K562 (cell line): ENCODE measurements around the gene PPP1CA. TPM values are rescaled to one million over a fixed set of nuclear protein-coding genes. Genes with fewer than 3 reads are reported as not detected.

ENCODE experiments used
- BCL6 ChIP-seq: fragments of 250-450 bp; sonication (Bioruptor Pico); IDR thresholded peaks from 2 replicates; pipeline ENCODE4 v1.4.0; 2020
- BRD9 ChIP-seq: fragments of 450-650 bp; IDR thresholded peaks from 2 replicates; pipeline ENCODE4 v1.6.1; 2018; ENCODE audit warnings: low read depth; ENCODE audit not compliant: partially characterized antibody
- CXXC5 ChIP-seq: fragments of 250-450 bp; sonication (Bioruptor Pico); IDR thresholded peaks from 2 replicates; pipeline ENCODE4 v1.8.0; 2022; ENCODE audit warnings: inconsistent platforms, mild to moderate bottlenecking, moderate library complexity
- ETV5 ChIP-seq: sonication (generic); formaldehyde crosslinking; IDR thresholded peaks from 2 replicates; pipeline ENCODE4 v1.4.0; 2020; ENCODE audit warnings: low read depth, mild to moderate bottlenecking, missing genetic modification reagents
- MTF1 ChIP-seq: fragments of 250-450 bp; sonication (Bioruptor Pico); IDR thresholded peaks from 2 replicates; pipeline ENCODE4 v1.9.0; 2021; ENCODE audit warnings: moderate library complexity, mild to moderate bottlenecking, inconsistent platforms, borderline replicate concordance
- MXI1 ChIP-seq: IDR thresholded peaks from 2 replicates; pipeline ENCODE4 v1.6.1; 2011; ENCODE audit warnings: low read depth, mild to moderate bottlenecking, improper control_type of control experiment, low read length
- NUFIP1 ChIP-seq: fragments of 450-650 bp; IDR thresholded peaks from 2 replicates; pipeline ENCODE4 v1.6.1; 2018; ENCODE audit not compliant: partially characterized antibody
- PHF8 ChIP-seq: fragments of 200-600 bp; sonication (generic); IDR thresholded peaks from 2 replicates; pipeline ENCODE4 v1.6.1; 2012; ENCODE audit warnings: mixed run types, mild to moderate bottlenecking, inconsistent platforms, low read length, moderate library complexity, borderline replicate concordance
- SIX5 ChIP-seq, 2 experiments: IDR thresholded peaks; 2 replicates each; pipeline ENCODE4 v1.6.1; 2011; ENCODE audit warnings: low read length in 2 of 2, borderline replicate concordance in 1 of 2, low read depth in 1 of 2, mild to moderate bottlenecking in 1 of 2, moderate library complexity in 1 of 2; ENCODE audit not compliant: insufficient read depth in 1 of 2
- STAT5B ChIP-seq: fragments of 250-450 bp; sonication (Bioruptor Pico); IDR thresholded peaks from 2 replicates; pipeline ENCODE4 v1.8.0; 2021; ENCODE audit warnings: mild to moderate bottlenecking, inconsistent platforms
- TAF7 ChIP-seq: fragments of 450-650 bp; IDR thresholded peaks from 2 replicates; pipeline ENCODE4 v1.6.1; 2016; ENCODE audit warnings: missing genetic modification characterization, missing compliant biosample characterization
- ZNF143 ChIP-seq: sonication (generic); formaldehyde crosslinking; IDR thresholded peaks from 2 replicates; pipeline ENCODE4 v1.9.0; 2022; ENCODE audit warnings: mild to moderate bottlenecking, missing genetic modification reagents
- ZNF445 ChIP-seq: fragments of 250-450 bp; sonication (Bioruptor Pico); IDR thresholded peaks from 2 replicates; pipeline ENCODE4 v1.4.0; 2020; ENCODE audit warnings: low read depth, mild to moderate bottlenecking, moderate library complexity
- ZNF785 ChIP-seq: fragments of 250-450 bp; sonication (Bioruptor Pico); IDR thresholded peaks from 2 replicates; pipeline ENCODE4 v1.4.0; 2020; ENCODE audit warnings: mild to moderate bottlenecking
- polyA plus RNA-seq, 8 experiments: library from polyadenylated mRNA; depleted of rRNA in 4 of 8; stranded (reverse) in 5 of 8; unstranded in 3 of 8; fragments of >200 nt; fragmentation: Nextera tagmentation in 2 of 8; fragmentation: Illumina TruSeq in 1 of 8; extraction: Ambion mirVana in 2 of 8; extraction: Trizol in 1 of 8; gene quantifications; 2 replicates each; pipeline versions ENCODE4 v1.2.1 to v1.2.3, GENCODE V29; 2011 to 2014; ENCODE audit warnings: inconsistent platforms in 1 of 8, missing spikeins in 1 of 8
- total RNA-seq, 7 experiments: library from RNA; depleted of rRNA in 6 of 7; stranded (reverse); fragments of >200 nt in 6 of 7; fragmentation: Illumina TruSeq in 2 of 7; extraction: Trizol in 2 of 7; gene quantifications; 2 replicates each; pipeline versions ENCODE4 v1.2.1 to v1.2.3, GENCODE V29; 2011 to 2021; ENCODE audit warnings: low replicate concordance in 1 of 7
- TF ChIP-seq, protein P1 (sequence below): fragments of 250-450 bp; sonication (Bioruptor Pico); IDR thresholded peaks from 2 replicates; pipeline ENCODE4 v1.5.0; 2021
- TF ChIP-seq, protein P2 (sequence below), 2 experiments: fragments of 450-650 bp in 1 of 2; sonication (generic) in 1 of 2; formaldehyde crosslinking in 1 of 2; IDR thresholded peaks in 1 of 2; conservative IDR thresholded peaks in 1 of 2; 2 replicates each; pipeline versions ENCODE4 v1.6.1 to v1.8.1; 2016 to 2023; ENCODE audit warnings: mild to moderate bottlenecking in 2 of 2, moderate library complexity in 2 of 2, inconsistent platforms in 1 of 2, missing genetic modification reagents in 1 of 2
- TF ChIP-seq, protein P3 (sequence below): fragments of 250-450 bp; sonication (Bioruptor Pico); IDR thresholded peaks from 2 replicates; pipeline ENCODE4 v1.4.0; 2020
- TF ChIP-seq, protein P4 (sequence below): fragments of 450-650 bp; IDR thresholded peaks from 2 replicates; pipeline ENCODE4 v1.6.1; 2014; ENCODE audit warnings: low read depth, mild to moderate bottlenecking, moderate library complexity, borderline replicate concordance

PPP1CA gene
- total and polyA plus RNA-seq, 9 of the 15 experiments (the other 6 are each of a cell fraction or from before 2014, with no cell fraction given) = 18.2 to 242 (median 188) TPM

DNA sequence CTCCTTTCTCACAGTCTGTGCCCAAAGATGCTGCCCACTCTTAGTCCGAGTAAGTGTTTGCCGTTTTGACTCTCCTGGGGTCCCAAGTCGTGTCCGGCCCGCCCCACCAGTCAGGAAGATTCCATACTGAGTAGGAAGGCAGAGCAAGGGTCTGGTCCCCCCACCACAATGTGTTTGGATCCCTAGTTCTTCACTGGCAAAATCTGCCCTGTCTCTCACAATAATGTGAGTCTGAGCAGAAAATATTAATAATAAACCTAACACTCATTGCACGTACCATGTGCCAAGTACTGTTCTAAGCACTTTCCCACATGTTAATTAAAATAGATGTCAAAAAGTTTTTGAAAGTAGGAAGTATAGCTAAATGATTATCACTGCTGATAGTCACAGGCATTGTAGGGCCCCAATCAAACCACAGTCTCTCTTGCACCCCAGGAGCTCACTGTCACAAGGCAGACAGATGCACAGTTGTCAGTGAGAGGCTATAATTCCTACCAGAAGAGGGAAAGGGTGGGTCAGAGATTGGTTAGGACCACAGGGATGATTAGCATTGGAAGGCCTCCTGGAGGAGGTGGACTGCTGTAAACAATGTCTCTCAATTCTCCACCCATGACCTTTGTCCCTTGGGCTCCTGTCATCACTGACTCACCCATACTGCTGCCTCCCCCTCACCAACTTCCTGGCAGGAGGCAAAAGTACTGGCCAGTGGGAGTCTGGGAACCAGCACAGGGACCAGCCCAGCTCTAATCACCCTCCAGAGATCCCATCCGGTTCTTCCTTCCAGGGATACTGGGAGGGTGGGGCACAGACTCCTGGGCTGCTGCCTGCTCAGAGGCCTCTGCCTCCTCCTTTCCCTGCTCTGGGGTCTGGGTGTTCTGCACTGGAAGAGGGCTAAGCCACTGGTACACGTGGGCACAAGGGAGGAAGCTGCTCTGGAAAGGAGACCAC, 47.3 kb downstream of the PPP1CA start (continued):
- TF ChIP-seq, protein P1, sequence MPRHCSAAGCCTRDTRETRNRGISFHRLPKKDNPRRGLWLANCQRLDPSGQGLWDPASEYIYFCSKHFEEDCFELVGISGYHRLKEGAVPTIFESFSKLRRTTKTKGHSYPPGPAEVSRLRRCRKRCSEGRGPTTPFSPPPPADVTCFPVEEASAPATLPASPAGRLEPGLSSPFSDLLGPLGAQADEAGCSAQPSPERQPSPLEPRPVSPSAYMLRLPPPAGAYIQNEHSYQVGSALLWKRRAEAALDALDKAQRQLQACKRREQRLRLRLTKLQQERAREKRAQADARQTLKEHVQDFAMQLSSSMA (CRISPR knock-in tag) = no peak
- TF ChIP-seq ZNF785 (CRISPR knock-in tag) (no peak), BRD9 (no peak), SIX5 (IDR thresholded peaks at IDR 0.05; ENCODE audit: borderline replicate concordance in 1 of 2, insufficient read depth in 1 of 2, low read depth in 1 of 2, low read length in 2 of 2) (no peak), ETV5 (CRISPR knock-in tag) (peak; percentile 96), PHF8 (0 out of 2 replicates have a peak, but pooled peaks have one; percentile 13), STAT5B (CRISPR knock-in tag) (no peak), MTF1 (CRISPR knock-in tag) (no peak), BCL6 (CRISPR knock-in tag) (no peak), TAF7 (no peak), CXXC5 (CRISPR knock-in tag) (0 out of 2 replicates have a peak, but pooled peaks have one; percentile 15), MXI1 (no peak), NUFIP1 (peak; percentile 47), ZNF143 (CRISPR knock-in tag) (no peak), ZNF445 (no peak)
- TF ChIP-seq, protein P2, sequence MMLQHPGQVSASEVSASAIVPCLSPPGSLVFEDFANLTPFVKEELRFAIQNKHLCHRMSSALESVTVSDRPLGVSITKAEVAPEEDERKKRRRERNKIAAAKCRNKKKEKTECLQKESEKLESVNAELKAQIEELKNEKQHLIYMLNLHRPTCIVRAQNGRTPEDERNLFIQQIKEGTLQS (IDR thresholded peaks at IDR 0.05) = peak; percentile 94
- TF ChIP-seq, protein P2 (CRISPR knock-in tag; conservative IDR thresholded peaks at IDR 0.05) = no peak; the same call in 1 of the 2 replicates
- TF ChIP-seq, protein P3, sequence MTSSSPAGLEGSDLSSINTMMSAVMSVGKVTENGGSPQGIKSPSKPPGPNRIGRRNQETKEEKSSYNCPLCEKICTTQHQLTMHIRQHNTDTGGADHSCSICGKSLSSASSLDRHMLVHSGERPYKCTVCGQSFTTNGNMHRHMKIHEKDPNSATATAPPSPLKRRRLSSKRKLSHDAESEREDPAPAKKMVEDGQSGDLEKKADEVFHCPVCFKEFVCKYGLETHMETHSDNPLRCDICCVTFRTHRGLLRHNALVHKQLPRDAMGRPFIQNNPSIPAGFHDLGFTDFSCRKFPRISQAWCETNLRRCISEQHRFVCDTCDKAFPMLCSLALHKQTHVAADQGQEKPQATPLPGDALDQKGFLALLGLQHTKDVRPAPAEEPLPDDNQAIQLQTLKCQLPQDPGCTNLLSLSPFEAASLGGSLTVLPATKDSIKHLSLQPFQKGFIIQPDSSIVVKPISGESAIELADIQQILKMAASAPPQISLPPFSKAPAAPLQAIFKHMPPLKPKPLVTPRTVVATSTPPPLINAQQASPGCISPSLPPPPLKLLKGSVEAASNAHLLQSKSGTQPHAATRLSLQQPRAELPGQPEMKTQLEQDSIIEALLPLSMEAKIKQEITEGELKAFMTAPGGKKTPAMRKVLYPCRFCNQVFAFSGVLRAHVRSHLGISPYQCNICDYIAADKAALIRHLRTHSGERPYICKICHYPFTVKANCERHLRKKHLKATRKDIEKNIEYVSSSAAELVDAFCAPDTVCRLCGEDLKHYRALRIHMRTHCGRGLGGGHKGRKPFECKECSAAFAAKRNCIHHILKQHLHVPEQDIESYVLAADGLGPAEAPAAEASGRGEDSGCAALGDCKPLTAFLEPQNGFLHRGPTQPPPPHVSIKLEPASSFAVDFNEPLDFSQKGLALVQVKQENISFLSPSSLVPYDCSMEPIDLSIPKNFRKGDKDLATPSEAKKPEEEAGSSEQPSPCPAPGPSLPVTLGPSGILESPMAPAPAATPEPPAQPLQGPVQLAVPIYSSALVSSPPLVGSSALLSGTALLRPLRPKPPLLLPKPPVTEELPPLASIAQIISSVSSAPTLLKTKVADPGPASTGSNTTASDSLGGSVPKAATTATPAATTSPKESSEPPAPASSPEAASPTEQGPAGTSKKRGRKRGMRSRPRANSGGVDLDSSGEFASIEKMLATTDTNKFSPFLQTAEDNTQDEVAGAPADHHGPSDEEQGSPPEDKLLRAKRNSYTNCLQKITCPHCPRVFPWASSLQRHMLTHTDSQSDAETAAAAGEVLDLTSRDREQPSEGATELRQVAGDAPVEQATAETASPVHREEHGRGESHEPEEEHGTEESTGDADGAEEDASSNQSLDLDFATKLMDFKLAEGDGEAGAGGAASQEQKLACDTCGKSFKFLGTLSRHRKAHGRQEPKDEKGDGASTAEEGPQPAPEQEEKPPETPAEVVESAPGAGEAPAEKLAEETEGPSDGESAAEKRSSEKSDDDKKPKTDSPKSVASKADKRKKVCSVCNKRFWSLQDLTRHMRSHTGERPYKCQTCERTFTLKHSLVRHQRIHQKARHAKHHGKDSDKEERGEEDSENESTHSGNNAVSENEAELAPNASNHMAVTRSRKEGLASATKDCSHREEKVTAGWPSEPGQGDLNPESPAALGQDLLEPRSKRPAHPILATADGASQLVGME (CRISPR knock-in tag) = no peak
- TF ChIP-seq, protein P4, sequence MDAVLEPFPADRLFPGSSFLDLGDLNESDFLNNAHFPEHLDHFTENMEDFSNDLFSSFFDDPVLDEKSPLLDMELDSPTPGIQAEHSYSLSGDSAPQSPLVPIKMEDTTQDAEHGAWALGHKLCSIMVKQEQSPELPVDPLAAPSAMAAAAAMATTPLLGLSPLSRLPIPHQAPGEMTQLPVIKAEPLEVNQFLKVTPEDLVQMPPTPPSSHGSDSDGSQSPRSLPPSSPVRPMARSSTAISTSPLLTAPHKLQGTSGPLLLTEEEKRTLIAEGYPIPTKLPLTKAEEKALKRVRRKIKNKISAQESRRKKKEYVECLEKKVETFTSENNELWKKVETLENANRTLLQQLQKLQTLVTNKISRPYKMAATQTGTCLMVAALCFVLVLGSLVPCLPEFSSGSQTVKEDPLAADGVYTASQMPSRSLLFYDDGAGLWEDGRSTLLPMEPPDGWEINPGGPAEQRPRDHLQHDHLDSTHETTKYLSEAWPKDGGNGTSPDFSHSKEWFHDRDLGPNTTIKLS = no peak
